NB4 (cell line): ENCODE data around the gene CYP2S1.

Experiments used
- DNase-seq: peaks from one replicate; pipeline ENCODE4 v3.0.0; 2010; ENCODE audit warnings: low read depth
- H3K4me3 ChIP-seq: one replicate; pipeline ENCODE4 v1.5.1; 2011; ENCODE audit warnings: mild to moderate bottlenecking, low read depth, low read length, moderate library complexity
- CTCF ChIP-seq: IDR thresholded peaks from one replicate; pipeline ENCODE4 v1.5.1; 2012; ENCODE audit warnings: low read depth, low read length
- MAX ChIP-seq: IDR thresholded peaks from 2 replicates; pipeline ENCODE4 v1.6.1; 2011; ENCODE audit warnings: low read depth, low read length
- MYC ChIP-seq: IDR thresholded peaks from 2 replicates; pipeline ENCODE4 v1.6.1; 2011; ENCODE audit warnings: low read depth, low read length
- POLR2A ChIP-seq: IDR thresholded peaks from 2 replicates; pipeline ENCODE4 v1.6.1; 2011; ENCODE audit warnings: mild to moderate bottlenecking; ENCODE audit not compliant: insufficient read length; ENCODE audit errors: extremely low read depth

The CYP2S1 gene

DNA sequence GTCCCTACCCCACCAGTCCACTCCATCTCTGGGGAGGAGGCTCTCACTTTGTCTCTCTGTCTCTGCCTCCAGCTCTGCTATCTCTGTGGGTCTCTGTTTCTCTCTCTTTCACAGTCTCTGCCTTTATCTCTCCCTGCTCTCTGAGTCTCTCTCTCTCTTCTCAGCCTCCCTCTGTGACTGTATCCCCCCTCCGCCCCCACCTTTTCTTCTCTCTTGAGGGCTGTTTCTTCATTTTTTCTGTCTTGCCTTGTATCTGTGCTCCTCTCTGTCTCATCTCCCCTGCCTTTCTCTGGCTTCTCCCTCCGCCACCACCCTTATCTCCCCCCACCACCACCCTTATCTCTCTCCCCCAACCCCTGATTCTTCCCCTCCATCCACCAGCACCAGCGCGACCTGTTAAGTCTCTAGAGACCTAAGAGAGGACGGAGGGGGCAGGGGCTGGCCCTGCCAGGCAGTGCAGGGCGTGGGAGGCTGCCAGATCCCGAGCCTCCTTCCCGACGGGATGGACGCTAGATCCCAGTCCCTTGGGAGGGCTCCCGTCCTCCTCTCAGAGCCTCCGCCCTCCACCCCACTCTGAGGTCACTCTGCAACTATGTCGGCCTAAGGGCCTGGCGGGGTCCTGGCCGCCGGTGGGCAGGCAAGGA, 27.0 kb downstream of the CYP2S1 start:
- no peak for DNase-seq
- TF ChIP-seq MAX (no peak), CTCF (no peak), MYC (no peak), POLR2A (no peak)
- H3K4me3 ChIP-seq = no peak overlapping the region

GRCh38 chr19:41220811-41221210, 27.8 kb downstream of the CYP2S1 start:
- DNase-seq = no peak
- no peak for TF ChIP-seq MAX
- TF ChIP-seq POLR2A = no peak
- no peak for TF ChIP-seq MYC
- no peak for TF ChIP-seq CTCF
- H3K4me3 ChIP-seq = no peak overlapping the region

- H3K4me3 ChIP-seq = no peak overlapping the region
- TF ChIP-seq MYC (no peak), POLR2A (no peak), MAX (no peak), CTCF (no peak)
- DNase-seq = no peak
These were observed 28.6 kb downstream of the CYP2S1 start for GRCh38 chr19:41221514-41222205.

GRCh38 chr19:41222240-41222639, 29.2 kb downstream of the CYP2S1 start:
- no peak for DNase-seq
- no peak for TF ChIP-seq POLR2A
- TF ChIP-seq MYC = no peak
- no peak for TF ChIP-seq CTCF
- TF ChIP-seq MAX = no peak
- H3K4me3 ChIP-seq = no peak overlapping the region

- DNase-seq = peak; percentile 21
- TF ChIP-seq MYC (no peak), CTCF (no peak), POLR2A (no peak), MAX (no peak)
- no peak overlapping the region for H3K4me3 ChIP-seq
These were observed 30.6 kb downstream of the CYP2S1 start for GRCh38 chr19:41223431-41224234.
